ENCODE results near the gene BCL7A.

The BCL7A gene

GRCh38 chr12:122021822-122022392 lies at the start of gene BCL7A:
TSS of gene BCL7A (plus strand) at chr12:122021884. CDS start at chr12:122022092, 208 bp downstream.
- H3K27ac ChIP-seq (ENCODE audit: low read length), result no peak within 1 kb of the TSS
- peak within 1 kb of the TSS; percentile 52; the same call in 1 of the 2 replicates for H3K4me2 ChIP-seq (ENCODE audit: low read depth, low read length)
- no peaks in the 10 kb centered on the region for H3K79me2 ChIP-seq (ENCODE audit: low read length)
- no peaks in the 10 kb centered on the region for H4K20me1 ChIP-seq (ENCODE audit: insufficient read depth, low read length)
- H2AFZ ChIP-seq (ENCODE audit: low read length), result no peak within 1 kb of the TSS
- no peaks in the 10 kb centered on the region for H3K9me3 ChIP-seq (replicated peaks; ENCODE audit: insufficient read depth, low read length)
- no peaks in the 10 kb centered on the region for H3K4me1 ChIP-seq (ENCODE audit: low read length)
- no peaks in the 10 kb centered on the region for H3K9me2 ChIP-seq (replicated peaks; ENCODE audit: insufficient read depth, low read length)
- DNase-seq, result peak; percentile 9
- H3F3A ChIP-seq (ENCODE audit: insufficient read depth, low read length), result no peaks in the 10 kb centered on the region
- H3K9ac ChIP-seq (ENCODE audit: low read length), result no peak within 1 kb of the TSS
- TF ChIP-seq EZH2 (optimal IDR thresholded peaks at IDR 0.05; ENCODE audit: low read depth, low read length) (no peak), EZH2phosphoT487 (IDR thresholded peaks at IDR 0.05; ENCODE audit: low read length) (no peak)
- TF ChIP-seq, protein P1, sequence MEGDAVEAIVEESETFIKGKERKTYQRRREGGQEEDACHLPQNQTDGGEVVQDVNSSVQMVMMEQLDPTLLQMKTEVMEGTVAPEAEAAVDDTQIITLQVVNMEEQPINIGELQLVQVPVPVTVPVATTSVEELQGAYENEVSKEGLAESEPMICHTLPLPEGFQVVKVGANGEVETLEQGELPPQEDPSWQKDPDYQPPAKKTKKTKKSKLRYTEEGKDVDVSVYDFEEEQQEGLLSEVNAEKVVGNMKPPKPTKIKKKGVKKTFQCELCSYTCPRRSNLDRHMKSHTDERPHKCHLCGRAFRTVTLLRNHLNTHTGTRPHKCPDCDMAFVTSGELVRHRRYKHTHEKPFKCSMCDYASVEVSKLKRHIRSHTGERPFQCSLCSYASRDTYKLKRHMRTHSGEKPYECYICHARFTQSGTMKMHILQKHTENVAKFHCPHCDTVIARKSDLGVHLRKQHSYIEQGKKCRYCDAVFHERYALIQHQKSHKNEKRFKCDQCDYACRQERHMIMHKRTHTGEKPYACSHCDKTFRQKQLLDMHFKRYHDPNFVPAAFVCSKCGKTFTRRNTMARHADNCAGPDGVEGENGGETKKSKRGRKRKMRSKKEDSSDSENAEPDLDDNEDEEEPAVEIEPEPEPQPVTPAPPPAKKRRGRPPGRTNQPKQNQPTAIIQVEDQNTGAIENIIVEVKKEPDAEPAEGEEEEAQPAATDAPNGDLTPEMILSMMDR (IDR thresholded peaks at IDR 0.05; ENCODE audit: low read length), result no peak
- H3K4me3 ChIP-seq (ENCODE audit: low read length), result peak within 1 kb of the TSS; percentile 12; the same call in 1 of the 2 replicates
- H3K27me3 ChIP-seq (replicated peaks; ENCODE audit: insufficient read depth, low read length), result peaks cover 9% of the 10 kb centered on the region; the same call in 1 of the 2 replicates
- H3K36me3 ChIP-seq (replicated peaks; ENCODE audit: insufficient read depth, low read length), result no peaks in the 10 kb centered on the region

GRCh38 chr12:121974026-121974985 lies 47.4 kb upstream of the BCL7A start:
- Histone ChIP-seq H3K27me3 (replicated peaks; ENCODE audit: insufficient read depth, low read length) (no peaks in the 10 kb centered on the region), H3K9me3 (replicated peaks; ENCODE audit: insufficient read depth, low read length) (no peaks in the 10 kb centered on the region), H3K4me2 (ENCODE audit: low read depth, low read length) (no peak overlapping the region), H3K79me2 (ENCODE audit: low read length) (no peaks in the 10 kb centered on the region), H3K27ac (ENCODE audit: low read length) (no peak overlapping the region), H4K20me1 (ENCODE audit: insufficient read depth, low read length) (no peaks in the 10 kb centered on the region), H3K4me1 (ENCODE audit: low read length) (no peaks in the 10 kb centered on the region), H3K9me2 (replicated peaks; ENCODE audit: insufficient read depth, low read length) (no peaks in the 10 kb centered on the region), H3F3A (ENCODE audit: insufficient read depth, low read length) (no peaks in the 10 kb centered on the region), H3K9ac (ENCODE audit: low read length) (no peak overlapping the region), H3K4me3 (ENCODE audit: low read length) (no peak overlapping the region), H3K36me3 (replicated peaks; ENCODE audit: insufficient read depth, low read length) (no peaks in the 10 kb centered on the region), H2AFZ (ENCODE audit: low read length) (no peak overlapping the region)
- no peak for DNase-seq
- TF ChIP-seq, protein P1 (IDR thresholded peaks at IDR 0.05; ENCODE audit: low read length), result no peak
- TF ChIP-seq EZH2phosphoT487 (IDR thresholded peaks at IDR 0.05; ENCODE audit: low read length) (no peak), EZH2 (optimal IDR thresholded peaks at IDR 0.05; ENCODE audit: low read depth, low read length) (no peak)

- Histone ChIP-seq H3K4me2 (ENCODE audit: low read depth, low read length) (no peak overlapping the region), H3K27me3 (replicated peaks; ENCODE audit: insufficient read depth, low read length) (no peaks in the 10 kb centered on the region), H3K27ac (ENCODE audit: low read length) (no peak overlapping the region), H3K9ac (ENCODE audit: low read length) (no peak overlapping the region), H3K4me3 (ENCODE audit: low read length) (no peak overlapping the region), H3K36me3 (replicated peaks; ENCODE audit: insufficient read depth, low read length) (no peaks in the 10 kb centered on the region), H3K79me2 (ENCODE audit: low read length) (no peaks in the 10 kb centered on the region), H2AFZ (ENCODE audit: low read length) (no peak overlapping the region), H4K20me1 (ENCODE audit: insufficient read depth, low read length) (no peaks in the 10 kb centered on the region), H3K9me2 (replicated peaks; ENCODE audit: insufficient read depth, low read length) (no peaks in the 10 kb centered on the region), H3F3A (ENCODE audit: insufficient read depth, low read length) (no peaks in the 10 kb centered on the region), H3K4me1 (ENCODE audit: low read length) (no peaks in the 10 kb centered on the region), H3K9me3 (replicated peaks; ENCODE audit: insufficient read depth, low read length) (no peaks in the 10 kb centered on the region)
- TF ChIP-seq EZH2phosphoT487 (IDR thresholded peaks at IDR 0.05; ENCODE audit: low read length) (no peak), EZH2 (optimal IDR thresholded peaks at IDR 0.05; ENCODE audit: low read depth, low read length) (no peak)
- TF ChIP-seq, protein P1 (IDR thresholded peaks at IDR 0.05; ENCODE audit: low read length), result no peak
- DNase-seq, result no peak
Measured at GRCh38 chr12:121975021-121975420, 46.7 kb upstream of the BCL7A start.
